ENCODE results near the gene COPG1.
"Not testable (repeated sequence)": the region's sequence is repeated elsewhere in the genome, so short reads cannot be mapped to it uniquely, and the experiment has no call there.

The COPG1 gene

DNA sequence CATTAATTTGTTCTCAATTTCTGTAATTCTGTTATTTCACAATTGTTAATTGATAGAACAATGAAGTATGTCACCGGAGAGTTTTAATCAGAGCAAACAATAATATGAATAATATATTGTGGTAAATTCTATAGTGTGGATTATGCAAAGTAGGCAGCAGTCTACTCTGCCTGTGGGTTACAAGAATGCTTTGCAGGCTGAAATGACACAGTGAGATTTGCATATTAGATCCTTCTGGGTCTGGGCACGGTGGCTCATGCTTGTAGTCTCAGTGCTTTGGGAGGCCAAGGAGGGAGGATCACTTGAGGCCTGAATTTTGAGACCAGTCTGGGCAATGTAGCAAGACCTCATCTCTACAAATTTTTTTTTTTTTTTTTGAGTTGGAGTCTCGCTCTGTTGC is 12.5 kb downstream of the COPG1 start:
- TF ChIP-seq, protein P1, sequence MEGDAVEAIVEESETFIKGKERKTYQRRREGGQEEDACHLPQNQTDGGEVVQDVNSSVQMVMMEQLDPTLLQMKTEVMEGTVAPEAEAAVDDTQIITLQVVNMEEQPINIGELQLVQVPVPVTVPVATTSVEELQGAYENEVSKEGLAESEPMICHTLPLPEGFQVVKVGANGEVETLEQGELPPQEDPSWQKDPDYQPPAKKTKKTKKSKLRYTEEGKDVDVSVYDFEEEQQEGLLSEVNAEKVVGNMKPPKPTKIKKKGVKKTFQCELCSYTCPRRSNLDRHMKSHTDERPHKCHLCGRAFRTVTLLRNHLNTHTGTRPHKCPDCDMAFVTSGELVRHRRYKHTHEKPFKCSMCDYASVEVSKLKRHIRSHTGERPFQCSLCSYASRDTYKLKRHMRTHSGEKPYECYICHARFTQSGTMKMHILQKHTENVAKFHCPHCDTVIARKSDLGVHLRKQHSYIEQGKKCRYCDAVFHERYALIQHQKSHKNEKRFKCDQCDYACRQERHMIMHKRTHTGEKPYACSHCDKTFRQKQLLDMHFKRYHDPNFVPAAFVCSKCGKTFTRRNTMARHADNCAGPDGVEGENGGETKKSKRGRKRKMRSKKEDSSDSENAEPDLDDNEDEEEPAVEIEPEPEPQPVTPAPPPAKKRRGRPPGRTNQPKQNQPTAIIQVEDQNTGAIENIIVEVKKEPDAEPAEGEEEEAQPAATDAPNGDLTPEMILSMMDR (IDR thresholded peaks at IDR 0.05; ENCODE audit: low read depth, low read length): no peak
- in situ Hi-C loops (cut with HindIII; ENCODE audit: low sequenced_read_pairs): no loop called here
- no peak for DNase-seq (ENCODE audit: low read depth, low spot score)
- no peak overlapping the region for H3K4me3 ChIP-seq (ENCODE audit: low read depth, low read length)

DNA sequence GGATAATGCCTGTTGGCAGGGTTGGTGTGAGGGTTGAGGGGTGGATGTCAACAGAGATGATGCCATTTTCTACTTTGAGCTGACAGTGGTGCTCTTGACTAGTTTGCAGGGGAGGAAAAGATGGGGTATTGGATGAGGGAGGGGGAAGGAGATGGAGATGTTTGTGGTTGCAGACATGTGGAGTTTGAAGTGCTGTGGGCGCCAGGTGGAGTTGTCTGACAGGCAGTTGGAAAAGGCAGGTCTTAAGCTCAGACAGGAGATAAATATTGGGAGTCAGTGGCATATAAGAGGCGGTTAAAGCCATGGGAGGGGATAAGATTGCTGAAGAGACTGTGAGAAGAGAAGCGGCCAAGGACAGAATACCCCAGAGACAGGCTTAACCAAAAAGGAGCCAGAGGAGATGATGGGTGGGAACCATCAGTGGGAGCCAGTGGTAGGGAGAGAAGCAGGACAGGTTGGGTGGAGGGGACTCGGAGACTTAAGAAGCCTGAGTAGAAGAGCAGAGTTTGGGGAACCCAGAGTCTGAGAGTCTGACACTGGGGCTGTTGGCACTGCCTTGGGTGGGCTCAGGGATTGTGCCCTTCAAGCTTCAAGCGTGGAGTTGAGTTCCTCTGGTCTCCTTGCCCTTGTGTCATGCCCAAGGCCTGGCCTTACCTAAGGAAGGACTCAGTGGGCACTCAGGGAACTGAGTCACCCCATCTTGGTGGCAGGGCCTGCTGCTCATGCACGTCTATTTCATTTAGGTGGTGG is 13.9 kb downstream of the COPG1 start:
- in situ Hi-C loops (cut with HindIII; ENCODE audit: low sequenced_read_pairs): no loop called here
- TF ChIP-seq, protein P1 (IDR thresholded peaks at IDR 0.05; ENCODE audit: low read depth, low read length): no peak
- no peak overlapping the region for H3K4me3 ChIP-seq (ENCODE audit: low read depth, low read length)
- no peak for DNase-seq (ENCODE audit: low read depth, low spot score)

DNA sequence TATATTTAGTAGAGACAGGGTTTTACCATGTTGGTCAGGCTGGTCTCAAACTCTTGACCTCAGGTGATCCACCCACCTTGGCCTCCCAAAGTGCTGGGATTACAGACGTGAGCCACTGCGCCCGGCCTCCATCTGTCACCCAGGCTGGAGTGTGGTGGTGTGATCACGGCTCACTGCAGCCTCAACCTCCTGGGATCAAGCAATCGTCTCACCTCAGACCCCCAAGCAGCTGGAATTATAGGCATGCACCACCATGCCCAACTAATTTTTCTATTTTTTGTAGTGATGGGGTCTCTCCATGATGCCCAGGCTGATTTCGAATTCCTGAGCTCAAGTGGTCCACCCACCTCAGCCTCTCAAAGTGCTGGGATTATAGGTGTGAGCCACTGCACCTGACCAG is 15.6 kb downstream of the COPG1 start:
- H3K4me3 ChIP-seq (ENCODE audit: low read depth, low read length); in situ Hi-C loops (cut with HindIII; ENCODE audit: low sequenced_read_pairs): not testable (repeated sequence)

DNA sequence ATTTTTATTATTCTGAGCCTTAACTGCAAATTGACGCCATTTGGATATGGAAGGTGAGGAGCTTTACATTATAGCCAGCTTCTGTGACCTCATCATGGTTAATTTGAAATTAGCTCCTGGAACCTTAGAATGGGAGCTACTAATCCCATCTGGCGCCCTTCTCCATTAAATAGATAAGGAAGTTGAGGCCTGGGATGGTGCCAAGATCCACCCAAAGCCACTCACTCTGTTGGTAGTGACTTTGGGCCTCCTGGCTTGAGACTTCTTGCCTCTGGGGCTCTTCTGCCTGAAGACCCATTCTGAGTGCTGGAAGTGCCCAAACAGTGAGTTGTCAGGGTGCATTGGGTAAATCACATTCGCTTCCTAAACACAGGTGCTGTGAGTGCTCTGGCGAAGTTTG is 17.2 kb downstream of the COPG1 start:
- no peak overlapping the region for H3K4me3 ChIP-seq (ENCODE audit: low read depth, low read length)
- TF ChIP-seq, protein P1 (IDR thresholded peaks at IDR 0.05; ENCODE audit: low read depth, low read length): no peak
- in situ Hi-C loops (cut with HindIII; ENCODE audit: low sequenced_read_pairs): no loop called here
- no peak for DNase-seq (ENCODE audit: low read depth, low spot score)

More for the DNA sequence above, 15.6 kb downstream of the COPG1 start:
- not testable (repeated sequence) for DNase-seq (ENCODE audit: low read depth, low spot score)

DNA sequence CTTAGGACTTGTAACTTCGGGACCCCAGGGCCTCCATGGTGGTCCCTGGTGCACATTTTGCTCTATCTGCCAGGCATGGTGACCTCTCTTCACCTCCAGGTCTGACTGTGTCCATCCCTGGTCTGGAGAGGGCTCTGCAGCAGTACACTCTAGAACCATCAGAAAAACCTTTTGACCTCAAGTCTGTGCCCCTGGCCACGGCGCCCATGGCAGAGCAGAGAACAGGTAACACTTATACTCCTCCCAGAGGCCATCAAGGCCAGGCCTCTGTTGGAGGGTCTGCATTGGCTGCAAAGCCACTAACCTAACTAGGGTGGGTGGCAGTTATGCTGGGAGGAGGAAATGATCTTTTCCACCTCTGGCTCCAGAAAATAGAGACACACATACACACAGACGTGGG is 19.0 kb downstream of the COPG1 start:
- TF ChIP-seq, protein P1 (IDR thresholded peaks at IDR 0.05; ENCODE audit: low read depth, low read length): no peak

DNA sequence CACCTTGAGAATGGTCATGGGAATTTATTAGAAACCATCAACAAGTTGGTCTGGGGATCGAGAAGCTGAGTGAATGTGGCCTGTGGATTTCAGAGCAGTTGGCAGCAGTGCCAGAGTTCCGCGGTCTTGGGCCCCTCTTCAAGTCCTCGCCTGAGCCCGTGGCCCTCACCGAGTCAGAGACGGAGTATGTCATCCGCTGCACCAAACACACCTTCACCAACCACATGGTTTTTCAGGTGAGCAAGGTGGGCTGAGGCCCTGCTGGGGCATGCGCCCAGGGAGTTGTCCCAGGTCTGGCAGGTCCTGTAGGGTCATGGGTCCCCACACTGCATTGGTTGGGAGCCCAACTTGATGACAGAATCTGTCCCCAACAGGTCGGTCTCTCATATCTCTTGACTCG is 22.3 kb downstream of the COPG1 start:
- H3K4me3 ChIP-seq (ENCODE audit: low read depth, low read length): no peak overlapping the region
- TF ChIP-seq, protein P1 (IDR thresholded peaks at IDR 0.05; ENCODE audit: low read depth, low read length): no peak
- in situ Hi-C loops (cut with HindIII; ENCODE audit: low sequenced_read_pairs): no loop called here
- DNase-seq (ENCODE audit: low read depth, low spot score): no peak

More for the DNA sequence above, 19.0 kb downstream of the COPG1 start:
- in situ Hi-C loops (cut with HindIII; ENCODE audit: low sequenced_read_pairs): no loop called here
- no peak for DNase-seq (ENCODE audit: low read depth, low spot score)
- H3K4me3 ChIP-seq (ENCODE audit: low read depth, low read length): no peak overlapping the region

DNA sequence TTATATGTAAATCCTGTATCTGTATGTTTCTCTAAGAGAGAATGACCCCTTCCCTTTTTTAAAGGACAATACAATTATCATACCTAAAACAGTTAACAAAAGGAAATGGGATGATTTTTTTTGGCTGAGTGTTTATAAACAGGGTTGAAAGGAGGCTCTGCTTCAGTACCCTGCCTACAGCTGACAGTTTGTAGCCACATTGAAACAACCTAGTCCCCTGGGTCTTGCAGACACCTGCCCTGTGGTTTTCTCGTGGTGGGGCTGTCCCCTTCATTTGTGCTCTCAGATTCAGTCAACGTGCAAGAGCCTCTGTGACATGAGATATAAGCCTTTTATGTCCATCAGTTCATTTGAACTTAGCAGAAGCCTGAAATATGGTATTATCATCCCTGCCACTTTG is 27.0 kb downstream of the COPG1 start:
- TF ChIP-seq, protein P1 (IDR thresholded peaks at IDR 0.05; ENCODE audit: low read depth, low read length): no peak
- DNase-seq (ENCODE audit: low read depth, low spot score): no peak
- H3K4me3 ChIP-seq (ENCODE audit: low read depth, low read length): no peak overlapping the region
- in situ Hi-C loops (cut with HindIII; ENCODE audit: low sequenced_read_pairs): no loop called here
